MM.1S (cell line): ENCODE data around the gene RBKS.

Experiments used
- DNase-seq: peaks from one replicate; pipeline ENCODE4 v3.0.0-alpha.2; 2015
- H2AFZ ChIP-seq: fragments of 300-600 bp; sonication (generic); 2 replicates; pipeline ENCODE4 v1.6.0; 2016; ENCODE audit warnings: antibody characterized with exemption, low read length
- H3F3A ChIP-seq: fragments of 300-600 bp; sonication (generic); 2 replicates; pipeline ENCODE4 v1.6.1; 2016; ENCODE audit warnings: mild to moderate bottlenecking, antibody characterized with exemption, low read length, moderate library complexity, mixed read lengths; ENCODE audit not compliant: insufficient read depth
- H3K27ac ChIP-seq: fragments of 300-600 bp; sonication (generic); 2 replicates; pipeline ENCODE4 v1.5.1; 2016; ENCODE audit warnings: mild to moderate bottlenecking, low read length
- H3K27me3 ChIP-seq: fragments of 300-600 bp; sonication (generic); replicated peaks from 2 replicates; pipeline ENCODE4 v1.6.0; 2016; ENCODE audit warnings: low read length; ENCODE audit not compliant: insufficient read depth
- H3K36me3 ChIP-seq: fragments of 300-600 bp; sonication (generic); replicated peaks from 2 replicates; pipeline ENCODE4 v1.6.1; 2016; ENCODE audit warnings: mild to moderate bottlenecking, low read length, mixed read lengths; ENCODE audit not compliant: insufficient read depth
- H3K4me1 ChIP-seq: fragments of 300-600 bp; sonication (generic); 2 replicates; pipeline ENCODE4 v1.6.1; 2016; ENCODE audit warnings: low read length, mixed read lengths
- H3K4me2 ChIP-seq: fragments of 300-600 bp; sonication (generic); 2 replicates; pipeline ENCODE4 v1.6.0; 2016; ENCODE audit warnings: low read depth, low read length
- H3K4me3 ChIP-seq: fragments of 300-600 bp; sonication (generic); 2 replicates; pipeline ENCODE4 v1.5.1; 2016; ENCODE audit warnings: low read length, mixed read lengths
- H3K79me2 ChIP-seq: fragments of 300-600 bp; sonication (generic); 2 replicates; pipeline ENCODE4 v1.6.1; 2016; ENCODE audit warnings: mixed run types, low read length, mixed read lengths
- H3K9ac ChIP-seq: fragments of 300-600 bp; sonication (generic); 2 replicates; pipeline ENCODE4 v1.6.1; 2016; ENCODE audit warnings: low read length, mixed read lengths
- H3K9me2 ChIP-seq: fragments of 300-600 bp; sonication (generic); replicated peaks from 2 replicates; pipeline ENCODE4 v1.6.1; 2016; ENCODE audit warnings: mild to moderate bottlenecking, low read length, mixed read lengths; ENCODE audit not compliant: insufficient read depth
- H3K9me3 ChIP-seq: fragments of 300-600 bp; sonication (generic); replicated peaks from 2 replicates; pipeline ENCODE4 v1.6.1; 2016; ENCODE audit warnings: mild to moderate bottlenecking, low read length, mixed read lengths; ENCODE audit not compliant: insufficient read depth
- H4K20me1 ChIP-seq: fragments of 300-600 bp; sonication (generic); 2 replicates; pipeline ENCODE4 v1.6.1; 2016; ENCODE audit warnings: mild to moderate bottlenecking, low read length, moderate library complexity, mixed read lengths; ENCODE audit not compliant: insufficient read depth
- EZH2 ChIP-seq: fragments of 300-600 bp; sonication (generic); optimal IDR thresholded peaks from 2 replicates; pipeline ENCODE3; 2017; ENCODE audit warnings: low read depth, mild to moderate bottlenecking, antibody characterized with exemption, low read length, mixed read lengths
- EZH2phosphoT487 ChIP-seq: fragments of 300-600 bp; sonication (generic); IDR thresholded peaks from 2 replicates; pipeline ENCODE4 v1.6.1; 2018; ENCODE audit warnings: antibody characterized with exemption, low read length
- TF ChIP-seq, protein P1 (sequence below): fragments of 300-600 bp; sonication (generic); IDR thresholded peaks from 2 replicates; pipeline ENCODE4 v1.5.1; 2016; ENCODE audit warnings: antibody characterized with exemption, low read length, mixed read lengths

The RBKS gene

DNA sequence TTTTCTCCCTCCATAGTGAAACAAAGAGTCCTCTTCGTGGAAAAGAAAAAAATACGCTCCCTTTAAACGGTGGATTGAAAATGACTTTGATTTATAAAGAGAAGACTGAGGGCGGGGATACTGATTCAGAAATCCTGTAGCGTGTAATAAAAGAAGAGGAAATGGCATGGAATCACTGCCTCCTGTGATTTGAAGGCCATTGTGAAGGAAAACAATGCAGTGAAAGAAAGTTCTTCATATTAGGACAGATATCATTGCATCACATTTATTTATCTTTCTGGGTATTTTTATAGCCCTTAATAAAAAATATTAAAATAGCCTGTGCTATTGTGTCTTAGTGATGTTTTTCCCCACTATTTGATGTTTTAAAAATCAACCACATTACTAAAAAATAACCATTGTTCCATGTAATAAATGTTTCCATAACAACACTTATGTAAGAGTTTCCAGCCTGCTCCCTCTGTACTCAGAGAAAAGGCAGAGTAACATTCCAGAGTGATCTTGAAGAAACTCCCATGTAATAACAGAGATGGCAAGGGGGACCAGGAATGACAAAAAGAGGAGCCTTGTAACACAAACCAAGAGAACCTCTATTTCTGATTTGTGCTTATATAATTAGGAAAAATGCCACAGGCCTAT is 110.7 kb downstream of the RBKS start:
- no peak for DNase-seq
- H3F3A ChIP-seq = no peaks in the 10 kb centered on the region
- H3K9me3 ChIP-seq = no peaks in the 10 kb centered on the region
- TF ChIP-seq, protein P1, sequence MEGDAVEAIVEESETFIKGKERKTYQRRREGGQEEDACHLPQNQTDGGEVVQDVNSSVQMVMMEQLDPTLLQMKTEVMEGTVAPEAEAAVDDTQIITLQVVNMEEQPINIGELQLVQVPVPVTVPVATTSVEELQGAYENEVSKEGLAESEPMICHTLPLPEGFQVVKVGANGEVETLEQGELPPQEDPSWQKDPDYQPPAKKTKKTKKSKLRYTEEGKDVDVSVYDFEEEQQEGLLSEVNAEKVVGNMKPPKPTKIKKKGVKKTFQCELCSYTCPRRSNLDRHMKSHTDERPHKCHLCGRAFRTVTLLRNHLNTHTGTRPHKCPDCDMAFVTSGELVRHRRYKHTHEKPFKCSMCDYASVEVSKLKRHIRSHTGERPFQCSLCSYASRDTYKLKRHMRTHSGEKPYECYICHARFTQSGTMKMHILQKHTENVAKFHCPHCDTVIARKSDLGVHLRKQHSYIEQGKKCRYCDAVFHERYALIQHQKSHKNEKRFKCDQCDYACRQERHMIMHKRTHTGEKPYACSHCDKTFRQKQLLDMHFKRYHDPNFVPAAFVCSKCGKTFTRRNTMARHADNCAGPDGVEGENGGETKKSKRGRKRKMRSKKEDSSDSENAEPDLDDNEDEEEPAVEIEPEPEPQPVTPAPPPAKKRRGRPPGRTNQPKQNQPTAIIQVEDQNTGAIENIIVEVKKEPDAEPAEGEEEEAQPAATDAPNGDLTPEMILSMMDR = no peak
- TF ChIP-seq EZH2 (no peak), EZH2phosphoT487 (no peak)
- H3K4me1 ChIP-seq = no peaks in the 10 kb centered on the region
- peaks cover 34% of the 10 kb centered on the region for H3K79me2 ChIP-seq
- H3K27ac ChIP-seq = no peak overlapping the region
- no peak overlapping the region for H2AFZ ChIP-seq
- 0 out of 2 replicates have a peak, but pooled peaks cover 3% of the 10 kb centered on the region for H3K36me3 ChIP-seq
- H4K20me1 ChIP-seq = no peaks in the 10 kb centered on the region
- H3K27me3 ChIP-seq = no peaks in the 10 kb centered on the region
- no peak overlapping the region for H3K4me2 ChIP-seq
- no peak overlapping the region for H3K9ac ChIP-seq
- no peaks in the 10 kb centered on the region for H3K9me2 ChIP-seq
- H3K4me3 ChIP-seq = no peak overlapping the region

GRCh38 chr2:27776696-27777095 is 113.5 kb downstream of the RBKS start:
- no peak overlapping the region for H3K4me2 ChIP-seq
- peaks cover 10% of the 10 kb centered on the region for H3K4me1 ChIP-seq
- H3K9me3 ChIP-seq = no peaks in the 10 kb centered on the region
- H3K27me3 ChIP-seq = no peaks in the 10 kb centered on the region
- no peaks in the 10 kb centered on the region for H3K9me2 ChIP-seq
- H4K20me1 ChIP-seq = no peaks in the 10 kb centered on the region
- no peaks in the 10 kb centered on the region for H3F3A ChIP-seq
- no peak overlapping the region for H3K4me3 ChIP-seq
- no peak for TF ChIP-seq EZH2
- TF ChIP-seq, protein P1 = no peak
- no peak for TF ChIP-seq EZH2phosphoT487
- peaks cover 5% of the 10 kb centered on the region; the same call in 1 of the 2 replicates for H3K36me3 ChIP-seq
- no peak overlapping the region for H3K27ac ChIP-seq
- H3K9ac ChIP-seq = no peak overlapping the region
- peaks cover 62% of the 10 kb centered on the region for H3K79me2 ChIP-seq
- H2AFZ ChIP-seq = no peak overlapping the region
- no peak for DNase-seq

DNA sequence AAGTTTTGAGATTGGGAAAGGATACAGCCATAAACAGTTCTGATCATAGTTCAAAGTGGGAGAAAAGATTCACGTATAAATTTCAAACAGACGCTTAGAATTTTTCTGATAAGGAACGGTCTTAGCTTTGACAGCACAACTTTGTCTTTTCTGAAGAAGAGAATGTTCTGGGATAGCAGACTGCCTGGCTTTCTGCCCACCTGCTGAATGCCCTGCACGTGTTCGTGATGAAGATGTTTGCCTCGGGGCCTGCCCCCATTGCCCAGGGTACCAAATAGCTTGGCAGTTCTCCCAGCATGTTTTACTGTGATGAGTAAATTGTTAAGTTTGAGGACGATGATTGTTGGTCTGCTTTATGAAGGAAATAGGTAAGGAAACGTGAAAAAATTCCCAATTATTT is 114.1 kb downstream of the RBKS start:
- Histone ChIP-seq H3K27ac (no peak overlapping the region), H3K27me3 (no peaks in the 10 kb centered on the region), H3K9ac (no peak overlapping the region), H4K20me1 (no peaks in the 10 kb centered on the region), H3F3A (no peaks in the 10 kb centered on the region), H3K4me1 (peaks cover 10% of the 10 kb centered on the region), H3K4me3 (no peak overlapping the region), H3K36me3 (peaks cover 5% of the 10 kb centered on the region; the same call in 1 of the 2 replicates), H3K9me2 (no peaks in the 10 kb centered on the region), H3K9me3 (no peaks in the 10 kb centered on the region), H2AFZ (no peak overlapping the region), H3K4me2 (no peak overlapping the region), H3K79me2 (peaks cover 64% of the 10 kb centered on the region)
- no peak for TF ChIP-seq EZH2phosphoT487
- TF ChIP-seq, protein P1 = no peak
- no peak for TF ChIP-seq EZH2
- DNase-seq = no peak
